ENCODE results near the gene SMIM22. TPM values are rescaled to one million over a fixed set of nuclear protein-coding genes. Genes with fewer than 3 reads are reported as not detected.

Gene SMIM22
- total RNA-seq, 3 donors from 2014 or later, result 49.0 to 58.7 TPM; not detected in 1

DNA sequence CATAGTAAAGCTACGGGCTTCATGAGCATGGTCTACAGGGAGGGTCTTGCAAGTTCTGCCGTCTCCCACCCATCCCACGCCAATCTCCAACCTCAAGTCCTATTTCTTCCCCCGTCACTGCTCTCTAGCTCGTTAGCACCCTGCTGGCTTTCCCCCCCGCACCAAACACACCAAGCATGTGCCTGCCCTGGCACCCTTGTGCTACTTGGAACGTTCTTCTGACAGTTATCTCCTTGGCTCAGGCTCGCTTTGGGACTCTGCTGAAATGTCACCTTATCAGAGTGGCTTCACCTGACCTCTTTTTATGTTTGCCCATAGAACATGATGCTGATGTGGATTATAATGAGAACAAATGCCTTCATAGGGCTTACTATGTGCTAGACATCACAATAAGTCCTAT lies 30.0 kb downstream of the SMIM22 start:
- intact Hi-C loops (cut with DNase I; ENCODE audit: low total_unique reads), result no loop called here
- Histone ChIP-seq H3K27me3 (no peaks in the 10 kb centered on the region), H3K4me1 (no peaks in the 10 kb centered on the region), H3K36me3 (no peaks in the 10 kb centered on the region), H3K27ac (no peak overlapping the region), H3K4me3 (no peak overlapping the region), H3K9me3 (no peaks in the 10 kb centered on the region)
- TF ChIP-seq, protein P1, sequence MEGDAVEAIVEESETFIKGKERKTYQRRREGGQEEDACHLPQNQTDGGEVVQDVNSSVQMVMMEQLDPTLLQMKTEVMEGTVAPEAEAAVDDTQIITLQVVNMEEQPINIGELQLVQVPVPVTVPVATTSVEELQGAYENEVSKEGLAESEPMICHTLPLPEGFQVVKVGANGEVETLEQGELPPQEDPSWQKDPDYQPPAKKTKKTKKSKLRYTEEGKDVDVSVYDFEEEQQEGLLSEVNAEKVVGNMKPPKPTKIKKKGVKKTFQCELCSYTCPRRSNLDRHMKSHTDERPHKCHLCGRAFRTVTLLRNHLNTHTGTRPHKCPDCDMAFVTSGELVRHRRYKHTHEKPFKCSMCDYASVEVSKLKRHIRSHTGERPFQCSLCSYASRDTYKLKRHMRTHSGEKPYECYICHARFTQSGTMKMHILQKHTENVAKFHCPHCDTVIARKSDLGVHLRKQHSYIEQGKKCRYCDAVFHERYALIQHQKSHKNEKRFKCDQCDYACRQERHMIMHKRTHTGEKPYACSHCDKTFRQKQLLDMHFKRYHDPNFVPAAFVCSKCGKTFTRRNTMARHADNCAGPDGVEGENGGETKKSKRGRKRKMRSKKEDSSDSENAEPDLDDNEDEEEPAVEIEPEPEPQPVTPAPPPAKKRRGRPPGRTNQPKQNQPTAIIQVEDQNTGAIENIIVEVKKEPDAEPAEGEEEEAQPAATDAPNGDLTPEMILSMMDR (IDR thresholded peaks at IDR 0.05), result no peak
- no peak for TF ChIP-seq POLR2AphosphoS5 (IDR thresholded peaks at IDR 0.05)
- TF ChIP-seq POLR2A (IDR thresholded peaks at IDR 0.05), result no peak
- no peak for DNase-seq (ENCODE audit: low spot score in 2 of 2)

DNA sequence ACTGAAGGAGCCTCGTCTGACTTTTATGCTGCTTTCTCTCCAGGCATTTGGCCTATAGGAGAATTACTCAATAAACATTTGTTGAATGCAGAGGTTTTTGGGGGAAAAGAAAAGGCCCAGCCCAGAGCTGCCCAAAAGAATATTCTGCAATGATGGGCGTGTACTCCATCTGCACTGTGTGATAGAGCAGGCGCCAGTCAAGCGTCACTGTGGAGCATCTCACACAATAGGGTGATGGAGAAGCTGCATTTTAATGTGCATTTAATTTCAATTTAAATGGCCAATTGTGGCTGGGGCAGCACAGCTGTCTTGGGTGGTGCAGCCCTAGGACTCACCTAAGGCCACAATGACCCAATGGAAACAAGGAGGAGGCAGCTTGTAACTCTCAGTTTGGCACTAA lies 31.4 kb downstream of the SMIM22 start:
- H3K4me1 ChIP-seq, result no peaks in the 10 kb centered on the region
- H3K36me3 ChIP-seq, result peaks cover 4% of the 10 kb centered on the region
- intact Hi-C loops (cut with DNase I; ENCODE audit: low total_unique reads), result no loop called here
- H3K9me3 ChIP-seq, result no peaks in the 10 kb centered on the region
- H3K27ac ChIP-seq, result no peak overlapping the region
- no peak overlapping the region for H3K4me3 ChIP-seq
- DNase-seq (ENCODE audit: low spot score in 2 of 2), result no peak
- TF ChIP-seq, protein P1 (IDR thresholded peaks at IDR 0.05), result no peak
- TF ChIP-seq POLR2A (IDR thresholded peaks at IDR 0.05) (no peak), POLR2AphosphoS5 (IDR thresholded peaks at IDR 0.05) (no peak)
- H3K27me3 ChIP-seq, result no peaks in the 10 kb centered on the region

DNA sequence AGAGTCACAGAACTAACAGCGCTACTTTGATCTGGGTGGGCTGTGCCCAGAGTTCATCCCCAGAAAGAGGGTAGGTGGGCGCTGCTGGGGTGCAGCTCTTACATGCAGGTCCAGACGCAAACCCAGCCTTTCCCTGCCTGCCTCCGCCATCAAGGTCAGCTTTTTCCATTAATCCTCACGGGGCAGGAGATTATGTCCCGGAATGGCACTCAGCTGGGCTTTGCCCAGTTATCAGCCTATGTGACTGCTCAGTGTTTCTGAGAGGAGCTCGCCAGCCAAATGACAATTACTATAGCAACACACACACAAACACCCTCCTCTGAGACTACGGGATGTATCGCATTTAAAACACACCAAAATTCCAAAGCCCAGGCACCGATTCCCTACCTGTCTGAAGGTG lies 31.8 kb downstream of the SMIM22 start:
- no peak overlapping the region for H3K4me3 ChIP-seq
- intact Hi-C loops (cut with DNase I; ENCODE audit: low total_unique reads), result no loop called here

DNA sequence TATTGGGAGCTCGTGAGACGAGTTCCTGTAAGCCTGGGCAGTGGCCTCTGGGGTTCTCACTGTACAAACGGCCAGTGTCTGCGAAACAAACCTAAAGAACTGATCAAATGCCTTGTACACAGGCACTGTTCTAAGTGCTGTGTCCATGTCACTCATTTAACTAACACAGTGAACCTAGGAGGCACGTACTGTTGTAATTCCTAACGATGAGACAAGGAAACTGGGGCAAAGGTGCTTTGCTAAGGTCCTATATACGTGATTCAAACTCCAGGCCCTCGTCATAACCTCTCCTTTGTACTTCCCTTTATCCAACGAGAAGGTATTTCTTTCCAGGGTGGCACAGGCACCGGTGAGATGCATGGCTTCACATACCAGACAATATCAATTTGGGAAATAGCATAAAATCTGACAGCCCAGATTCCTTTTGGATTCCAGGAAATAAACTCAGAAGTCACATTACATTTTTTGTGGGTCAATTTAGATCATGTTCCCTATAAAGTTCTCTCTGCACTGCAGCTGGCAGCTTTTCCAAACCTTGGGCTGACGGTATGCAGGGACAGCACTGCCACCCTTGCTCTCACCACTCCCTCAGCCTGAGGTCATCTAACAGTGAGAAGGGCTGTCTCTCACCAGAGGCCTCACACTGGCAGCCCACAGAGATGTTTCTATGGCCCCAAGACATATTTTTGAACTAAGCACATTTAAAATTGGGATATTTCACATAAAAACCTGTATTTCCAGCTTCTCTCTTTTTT lies 33.6 kb downstream of the SMIM22 start:
- Histone ChIP-seq H3K9me3 (no peaks in the 10 kb centered on the region), H3K36me3 (peaks cover 9% of the 10 kb centered on the region), H3K27me3 (no peaks in the 10 kb centered on the region), H3K27ac (no peak overlapping the region), H3K4me3 (no peak overlapping the region), H3K4me1 (no peaks in the 10 kb centered on the region)
- DNase-seq (ENCODE audit: low spot score in 2 of 2), result no peak
- intact Hi-C loops (cut with DNase I; ENCODE audit: low total_unique reads), result no loop called here
- TF ChIP-seq POLR2A (IDR thresholded peaks at IDR 0.05) (no peak), POLR2AphosphoS5 (IDR thresholded peaks at IDR 0.05) (no peak)
- TF ChIP-seq, protein P1 (IDR thresholded peaks at IDR 0.05), result no peak

More for the DNA sequence above, 31.8 kb downstream of the SMIM22 start:
- Histone ChIP-seq H3K36me3 (peaks cover 5% of the 10 kb centered on the region), H3K27ac (no peak overlapping the region), H3K9me3 (no peaks in the 10 kb centered on the region), H3K4me1 (no peaks in the 10 kb centered on the region), H3K27me3 (no peaks in the 10 kb centered on the region)
- no peak for DNase-seq (ENCODE audit: low spot score in 2 of 2)
- TF ChIP-seq, protein P1 (IDR thresholded peaks at IDR 0.05), result no peak
- TF ChIP-seq POLR2A (IDR thresholded peaks at IDR 0.05) (no peak), POLR2AphosphoS5 (IDR thresholded peaks at IDR 0.05) (no peak)

DNA sequence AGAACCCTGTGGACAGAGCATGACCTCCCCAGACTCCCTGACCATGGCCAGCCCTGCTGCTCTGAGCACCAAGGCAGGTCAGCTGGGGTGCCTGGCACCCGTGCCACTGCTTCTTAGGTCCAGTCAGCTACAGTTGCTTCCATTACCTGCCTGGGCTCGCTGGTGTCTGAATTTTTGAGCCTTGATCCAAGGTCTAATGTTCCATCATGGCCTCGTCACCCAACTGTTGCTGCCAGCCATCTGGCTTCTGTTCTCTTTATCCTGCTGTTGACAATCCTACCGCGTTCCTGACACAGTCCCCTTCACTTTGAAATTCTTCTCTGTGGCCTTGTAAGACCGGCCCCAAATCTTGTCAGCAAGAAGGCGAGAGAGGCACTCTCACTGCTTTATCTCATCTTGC lies 35.2 kb downstream of the SMIM22 start:
- Histone ChIP-seq H3K4me1 (no peaks in the 10 kb centered on the region), H3K27ac (no peak overlapping the region), H3K36me3 (peaks cover 9% of the 10 kb centered on the region), H3K9me3 (no peaks in the 10 kb centered on the region), H3K4me3 (no peak overlapping the region), H3K27me3 (no peaks in the 10 kb centered on the region)
- TF ChIP-seq POLR2A (IDR thresholded peaks at IDR 0.05) (no peak), POLR2AphosphoS5 (IDR thresholded peaks at IDR 0.05) (no peak)
- TF ChIP-seq, protein P1 (IDR thresholded peaks at IDR 0.05), result no peak
- DNase-seq (ENCODE audit: low spot score in 2 of 2), result no peak
- intact Hi-C loops (cut with DNase I; ENCODE audit: low total_unique reads), result no loop called here
